Frontal cortex (tissue), 4 donors: ENCODE data around the gene TMEM19. TPM values are rescaled to one million over a fixed set of nuclear protein-coding genes. Genes with fewer than 3 reads are reported as not detected.
A peak's percentile ranks its signal among the peaks of the same experiment; 100 is the strongest.

Experiments used
- DNase-seq, 2 donors: peaks; one replicate each; pipeline ENCODE4 v3.0.0; 2012; ENCODE audit warnings: low spot score in 2 of 2
- FAIRE-seq: peaks from 2 replicates; lab custom pipeline; 2012; peaks lifted over from hg19 to GRCh38; lab: Jason Lieb, UNC
- total RNA-seq: library from RNA; depleted of rRNA; stranded (reverse); fragments of >200 nt; gene quantifications from one replicate; pipeline ENCODE4 v1.2.3, GENCODE V29; 2014
- donor health status: control.
- donor health status: control.
- donor health status: control.

Gene TMEM19
- total RNA-seq, result 69.7 TPM

DNA sequence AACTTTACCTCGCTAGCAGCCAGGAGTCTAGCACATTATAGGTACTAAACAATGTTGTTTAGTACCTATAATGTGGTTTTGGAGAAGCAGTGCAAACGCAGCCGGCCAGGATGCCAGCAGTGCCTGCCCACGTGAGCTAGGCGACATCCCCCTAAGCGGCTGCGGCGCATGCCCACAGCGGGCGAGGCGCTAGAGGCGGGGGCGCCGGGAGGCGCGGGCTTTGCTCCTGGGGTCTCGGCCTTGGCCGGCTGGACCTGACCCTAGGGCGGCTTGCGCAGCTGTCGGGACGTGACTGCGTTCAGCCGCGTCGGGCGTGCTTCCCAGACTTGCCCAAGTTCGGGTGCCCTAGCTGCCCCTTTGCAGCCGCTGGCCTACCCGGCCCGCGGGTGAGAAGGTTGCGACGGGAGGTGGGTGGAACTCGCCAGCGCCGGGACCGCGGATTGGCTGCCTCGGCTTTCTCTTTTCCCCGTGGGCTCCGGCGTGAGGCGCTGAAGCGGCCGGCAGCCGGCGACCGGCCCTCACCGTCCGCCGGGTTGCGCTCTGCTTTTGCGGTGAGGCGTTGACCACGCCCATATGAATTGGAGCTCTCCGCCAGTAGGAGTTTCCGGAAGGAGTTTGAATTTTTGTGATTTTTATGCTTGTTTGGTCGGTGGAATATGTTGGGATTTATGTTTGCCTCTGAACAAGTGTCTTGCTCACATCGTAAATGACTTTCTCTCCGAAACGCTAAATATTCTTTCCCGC lies at the start of gene TMEM19:
TSS of gene TMEM19 (plus strand) at position 169 of the 744 bp plus-strand sequence. CDS start 599 bp downstream, outside the sequence.
- FAIRE-seq (no peak), DNase-seq (peak; percentile 77 to 80)

GRCh38 chr12:71636704-71637115 lies 49.2 kb upstream of the TMEM19 start:
- DNase-seq (peak; percentile 10 to 36), FAIRE-seq (peak; percentile 74)

DNA sequence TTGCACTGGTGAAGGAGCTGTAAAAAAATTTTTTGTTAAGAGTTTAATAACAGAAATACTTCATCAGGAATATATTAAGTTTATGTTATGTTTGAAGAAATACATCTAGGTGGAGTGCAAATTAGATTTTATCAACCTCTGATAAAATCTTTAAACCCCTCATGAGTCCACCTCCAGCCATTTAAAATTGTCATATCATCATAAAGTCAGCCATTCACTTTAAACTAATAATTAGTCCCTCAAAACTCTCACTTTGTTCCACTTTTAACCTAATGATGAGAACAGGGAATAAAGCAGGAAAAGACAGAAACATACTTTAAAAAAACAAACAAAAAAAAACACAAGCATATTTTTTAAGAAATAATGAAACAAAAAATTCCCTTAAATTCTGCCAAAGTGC lies 47.4 kb upstream of the TMEM19 start:
- no peak for DNase-seq
- FAIRE-seq, result peak; percentile 39

DNA sequence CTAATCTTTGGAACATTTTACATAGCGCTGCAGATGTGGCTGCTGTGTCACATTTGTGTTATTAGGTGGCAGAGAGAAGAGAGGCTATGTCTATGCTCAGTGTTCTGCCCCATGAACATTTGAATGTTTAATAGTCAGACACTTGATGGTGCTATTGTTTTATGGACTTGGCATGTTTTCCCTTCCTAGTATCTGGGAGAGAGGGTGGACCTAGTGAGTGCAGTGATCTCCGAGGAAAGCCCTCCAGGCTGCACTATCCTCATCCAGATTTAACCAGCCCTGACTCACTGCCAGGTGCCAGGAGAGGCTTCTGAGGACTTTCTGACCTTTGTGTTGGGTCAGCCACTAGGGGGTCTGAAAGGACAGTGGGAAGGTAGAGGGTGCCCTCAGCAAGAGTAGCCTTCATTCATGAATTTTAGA lies 46.5 kb upstream of the TMEM19 start:
- DNase-seq, result no peak
- no peak for FAIRE-seq

- FAIRE-seq (no peak), DNase-seq (no peak)
Measured at GRCh38 chr12:71640316-71640715, 45.6 kb upstream of the TMEM19 start.

- DNase-seq (no peak), FAIRE-seq (no peak)
Measured at GRCh38 chr12:71641390-71641789, 44.5 kb upstream of the TMEM19 start.

DNA sequence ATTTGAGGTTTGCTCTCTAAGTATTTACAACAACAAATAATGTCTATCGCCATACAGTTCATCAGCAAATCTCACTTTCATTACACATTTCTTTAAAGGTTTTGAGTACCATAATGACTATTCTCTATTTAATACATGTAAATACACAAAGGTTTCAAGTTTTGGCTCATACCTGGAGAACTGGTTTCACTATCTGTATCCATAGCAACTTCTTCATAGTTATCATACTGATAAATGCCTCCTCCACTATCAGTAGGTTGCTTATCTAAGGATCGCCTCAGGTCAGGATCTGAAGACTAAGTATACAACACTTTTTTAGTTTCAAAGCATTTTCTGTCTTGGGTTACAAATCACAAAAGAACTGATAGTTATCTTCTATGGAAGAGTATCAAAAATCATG lies 43.6 kb upstream of the TMEM19 start:
- no peak for FAIRE-seq
- no peak for DNase-seq

DNA sequence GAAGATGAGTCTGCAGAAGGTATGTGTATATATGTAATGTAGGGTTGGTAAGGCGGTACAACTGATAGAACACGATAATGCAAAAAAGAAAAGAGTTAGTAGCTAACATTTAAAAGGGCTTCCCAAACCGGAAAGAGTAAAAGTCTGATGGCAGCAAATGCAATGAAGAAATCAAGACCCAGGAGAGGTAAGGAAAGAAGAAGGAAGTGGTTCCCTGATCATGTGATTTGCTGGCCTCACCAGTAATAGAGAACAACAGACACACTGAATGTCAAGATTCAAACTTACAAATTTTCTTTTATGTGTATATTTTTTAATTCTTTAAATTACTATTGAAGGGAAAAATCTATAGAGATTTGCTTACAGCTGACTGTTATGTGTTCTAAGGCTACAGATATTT lies 40.6 kb upstream of the TMEM19 start:
- peak; percentile 67 for FAIRE-seq
- no peak for DNase-seq

- no peak for DNase-seq
- no peak for FAIRE-seq
Measured at GRCh38 chr12:71646512-71646911, 39.4 kb upstream of the TMEM19 start.

GRCh38 chr12:71648537-71648936 lies 37.3 kb upstream of the TMEM19 start:
- FAIRE-seq, result no peak
- no peak for DNase-seq

GRCh38 chr12:71649401-71649800 lies 36.5 kb upstream of the TMEM19 start:
- DNase-seq (no peak), FAIRE-seq (no peak)

- DNase-seq (no peak), FAIRE-seq (no peak)
Measured at GRCh38 chr12:71652656-71653055, 33.2 kb upstream of the TMEM19 start.

GRCh38 chr12:71653137-71653536 lies 32.7 kb upstream of the TMEM19 start:
- DNase-seq, result no peak
- FAIRE-seq, result no peak

- no peak for FAIRE-seq
- no peak for DNase-seq
Measured at GRCh38 chr12:71654200-71654599, 31.7 kb upstream of the TMEM19 start.

GRCh38 chr12:71655495-71655894 lies 30.4 kb upstream of the TMEM19 start:
- DNase-seq, result no peak
- FAIRE-seq, result no peak

GRCh38 chr12:71655907-71656306 lies 30.0 kb upstream of the TMEM19 start:
- FAIRE-seq (no peak), DNase-seq (no peak)

DNA sequence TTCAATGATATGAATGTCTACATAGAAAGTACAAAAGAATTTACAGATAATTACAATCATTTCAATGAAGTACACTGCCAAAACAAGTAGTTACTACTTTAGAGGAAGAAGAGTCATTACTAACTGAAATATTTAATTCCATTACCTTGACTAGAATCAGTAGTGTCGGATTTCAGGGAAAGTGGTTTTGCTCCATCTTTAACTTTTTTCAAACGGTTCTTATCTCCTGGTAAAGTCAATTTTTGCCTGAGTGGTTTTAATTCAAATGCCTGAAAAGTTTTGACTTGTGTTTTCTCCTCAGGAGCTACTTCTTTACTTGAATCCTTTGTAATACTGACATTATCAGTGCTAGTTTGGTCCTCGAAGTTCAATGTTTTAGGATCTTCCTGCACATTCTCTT lies 29.1 kb upstream of the TMEM19 start:
- FAIRE-seq (no peak), DNase-seq (no peak)

DNA sequence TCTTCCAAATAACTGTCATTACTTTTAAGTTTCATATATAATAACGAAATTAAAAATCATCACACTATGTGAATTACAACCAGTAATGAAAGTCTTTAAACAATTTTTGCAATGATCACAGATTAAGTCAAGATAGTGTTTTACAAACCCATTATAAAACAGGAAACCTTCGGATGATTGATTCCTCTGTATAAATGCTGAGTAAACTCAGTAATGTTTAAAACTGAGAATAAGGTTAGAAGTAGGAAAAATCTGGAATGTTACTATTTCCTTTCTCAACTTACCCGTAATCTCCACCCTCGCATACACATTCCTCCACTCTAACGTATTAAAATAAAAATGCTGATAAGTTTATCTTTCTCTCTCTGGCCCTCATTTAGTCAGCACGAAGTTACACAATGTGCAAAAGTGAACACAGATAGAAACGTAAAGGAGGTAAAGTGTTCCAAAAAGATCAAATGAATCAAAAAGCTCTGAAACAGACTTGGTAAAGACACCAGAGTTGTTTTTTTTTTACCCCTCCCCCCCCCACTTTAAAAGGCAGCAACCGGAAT lies 23.8 kb upstream of the TMEM19 start:
- DNase-seq, result no peak
- no peak for FAIRE-seq

- no peak for FAIRE-seq
- peak in 1 of 2 donors; percentile 20 for DNase-seq
Measured at GRCh38 chr12:71662849-71663560, 22.9 kb upstream of the TMEM19 start.

GRCh38 chr12:71663561-71664410 lies 22.1 kb upstream of the TMEM19 start, which contains the start of the genes THAP2 and ZFC3H1:
THAP2 (plus strand) TSS chr12:71664301; CDS start chr12:71664510, 209 bp downstream.
ZFC3H1 (minus strand) TSS chr12:71663848; CDS start chr12:71663610, 238 bp downstream.
- FAIRE-seq, result peak; percentile 79

More at GRCh38 chr12:71663561-71664410, 22.1 kb upstream of the TMEM19 start, which contains the start of the genes THAP2 and ZFC3H1:
- DNase-seq, result peak; percentile 73 to 88
